IMR-90 (cell line): ENCODE results near the gene CAPN10. TPM values are rescaled to one million over a fixed set of nuclear protein-coding genes. Genes with fewer than 3 reads are reported as not detected.

ENCODE experiments used
- ATAC-seq: fragments of 200-7000 bp; cut with Tn5 transposase; 2 replicates; pipeline ENCODE4 v1.9.1; 2020; ENCODE audit warnings: low read depth, mild to moderate bottlenecking, moderate library complexity
- BruUV-seq: library from RNA; stranded (reverse); fragments of 400-500 nt; replicated peaks from 2 replicates; lab custom pipeline; 2021; lab: Mats Ljungman, UMichigan
- CTCF ChIA-PET: fragments of 300-600 bp; formaldehyde crosslinking; extraction: SDS; loops from one replicate; lab custom pipeline; 2021; ENCODE audit warnings: antibody characterized with exemption; lab: Yijun Ruan, JAX
- POLR2A ChIA-PET: fragments of 300-600 bp; sonication (Branson Sonifier 250); formaldehyde crosslinking; loops from one replicate; lab custom pipeline; 2022; ENCODE audit warnings: antibody characterized with exemption; ENCODE audit not compliant: unreplicated experiment; lab: Charles Lee
- DNase-seq: peaks from one replicate; pipeline ENCODE4 v3.0.0; 2013
- H2AFZ ChIP-seq: replicated peaks from 2 replicates; pipeline ENCODE3; 2013; ENCODE audit warnings: low read length, mild to moderate bottlenecking; ENCODE audit not compliant: poor library complexity
- H2AK5ac ChIP-seq: 2 replicates; pipeline ENCODE4 v1.6.1; 2013; ENCODE audit warnings: low read depth, low read length, inconsistent platforms
- H2AK9ac ChIP-seq: replicated peaks from 2 replicates; pipeline ENCODE3; 2013; ENCODE audit warnings: mild to moderate bottlenecking, low read depth, low read length, moderate library complexity; ENCODE audit not compliant: poor library complexity
- H2BK120ac ChIP-seq: 2 replicates; pipeline ENCODE4 v1.6.1; 2013; ENCODE audit warnings: low read depth, low read length, inconsistent platforms
- H2BK15ac ChIP-seq: 3 replicates; pipeline ENCODE4 v1.6.1; 2013; ENCODE audit warnings: low read depth, low read length, inconsistent platforms
- H2BK20ac ChIP-seq: 2 replicates; pipeline ENCODE4 v1.6.1; 2013; ENCODE audit warnings: low read depth, mild to moderate bottlenecking, inconsistent platforms, low read length, moderate library complexity
- H2BK5ac ChIP-seq: 2 replicates; pipeline ENCODE4 v1.6.1; 2013; ENCODE audit warnings: mild to moderate bottlenecking, low read depth, low read length, inconsistent platforms; ENCODE audit not compliant: poor library complexity, severe bottlenecking
- H3K14ac ChIP-seq: replicated peaks from 2 replicates; pipeline ENCODE4 v1.6.1; 2013; ENCODE audit warnings: low read depth, low read length, inconsistent platforms
- H3K18ac ChIP-seq: 2 replicates; pipeline ENCODE4 v1.6.1; 2013; ENCODE audit warnings: low read depth, low read length, control low read depth
- H3K23ac ChIP-seq: 2 replicates; pipeline ENCODE4 v1.6.1; 2013; ENCODE audit warnings: low read depth, low read length, inconsistent platforms
- H3K27ac ChIP-seq: 2 replicates; pipeline ENCODE4 v1.5.1; 2013; ENCODE audit warnings: mild to moderate bottlenecking, control low read depth, low read length; ENCODE audit not compliant: insufficient read depth
- H3K27me3 ChIP-seq: 2 replicates; pipeline ENCODE4 v1.6.1; 2013; ENCODE audit warnings: low read length; ENCODE audit not compliant: control insufficient read depth, insufficient read depth
- H3K36me3 ChIP-seq: 2 replicates; pipeline ENCODE4 v1.6.1; 2013; ENCODE audit warnings: low read length, mixed read lengths; ENCODE audit not compliant: control insufficient read depth, insufficient read depth
- H3K4ac ChIP-seq: 2 replicates; pipeline ENCODE4 v1.6.1; 2013; ENCODE audit warnings: low read depth, low read length, inconsistent platforms
- H3K4me1 ChIP-seq: 2 replicates; pipeline ENCODE4 v1.6.1; 2013; ENCODE audit warnings: low read length, mixed read lengths; ENCODE audit not compliant: control insufficient read depth, insufficient read depth
- H3K4me2 ChIP-seq: 2 replicates; pipeline ENCODE4 v1.6.1; 2013; ENCODE audit warnings: low read depth, mild to moderate bottlenecking, control low read depth, low read length, moderate library complexity
- H3K4me3 ChIP-seq: 2 replicates; pipeline ENCODE4 v1.5.1; 2013; ENCODE audit warnings: low read depth, mild to moderate bottlenecking, control low read depth, low read length, moderate library complexity; ENCODE audit not compliant: insufficient read depth
- H3K56ac ChIP-seq: 2 replicates; pipeline ENCODE4 v1.6.1; 2013; ENCODE audit warnings: low read length, inconsistent platforms; ENCODE audit not compliant: insufficient read depth; ENCODE audit errors: extremely low read depth
- H3K79me1 ChIP-seq, 2 experiments: 2 replicates each; pipeline ENCODE4 v1.6.1; 2013; ENCODE audit warnings: low read length in 2 of 2, inconsistent platforms in 1 of 2, low read depth in 1 of 2
- H3K9ac ChIP-seq: 2 replicates; pipeline ENCODE4 v1.6.1; 2013; ENCODE audit warnings: low read depth, low read length, control low read depth
- H3K9me1 ChIP-seq: 2 replicates; pipeline ENCODE4 v1.6.1; 2013; ENCODE audit warnings: low read length, inconsistent platforms; ENCODE audit not compliant: insufficient read depth
- H3K9me3 ChIP-seq: 2 replicates; pipeline ENCODE4 v1.6.1; 2013; ENCODE audit warnings: low read length; ENCODE audit not compliant: control insufficient read depth, insufficient read depth
- H4K20me1 ChIP-seq: 2 replicates; pipeline ENCODE4 v1.6.1; 2013; ENCODE audit warnings: low read length, inconsistent platforms; ENCODE audit not compliant: insufficient read depth
- H4K5ac ChIP-seq: 2 replicates; pipeline ENCODE4 v1.6.1; 2013; ENCODE audit warnings: mild to moderate bottlenecking, low read depth, low read length, control low read depth
- H4K8ac ChIP-seq, 2 experiments: 2 replicates each; pipeline ENCODE4 v1.6.1; 2013; ENCODE audit warnings: low read depth in 2 of 2, low read length in 2 of 2, control low read depth in 1 of 2, inconsistent platforms in 1 of 2
- H4K91ac ChIP-seq: 2 replicates; pipeline ENCODE4 v1.6.1; 2013; ENCODE audit warnings: low read depth, low read length, inconsistent platforms; ENCODE audit not compliant: insufficient read depth
- BHLHE40 ChIP-seq: fragments of 150-350 bp; IDR thresholded peaks from 2 replicates; pipeline ENCODE4 v1.6.1; 2016; ENCODE audit warnings: mild to moderate bottlenecking, low read depth, low read length
- CEBPB ChIP-seq: IDR thresholded peaks from 2 replicates; pipeline ENCODE4 v1.6.1; 2012; ENCODE audit warnings: low read depth, low read length, improper control_type of control experiment
- CHD1 ChIP-seq: IDR thresholded peaks from 2 replicates; pipeline ENCODE4 v1.6.1; 2012; ENCODE audit warnings: low read depth, low read length, improper control_type of control experiment
- CTCF ChIP-seq: conservative IDR thresholded peaks from 2 replicates; pipeline ENCODE4 v1.5.1; 2012; ENCODE audit warnings: mild to moderate bottlenecking, low read depth, low read length, improper control_type of control experiment
- ELK1 ChIP-seq: fragments of 150-350 bp; IDR thresholded peaks from 2 replicates; pipeline ENCODE4 v1.6.1; 2016; ENCODE audit warnings: low read depth, mild to moderate bottlenecking, low read length, moderate library complexity, borderline replicate concordance
- FOS ChIP-seq: fragments of 150-350 bp; IDR thresholded peaks from 2 replicates; pipeline ENCODE4 v1.6.1; 2016; ENCODE audit warnings: low read depth, low read length
- MAFK ChIP-seq: IDR thresholded peaks from 2 replicates; pipeline ENCODE4 v1.6.1; 2012; ENCODE audit warnings: low read depth, low read length, improper control_type of control experiment
- MAZ ChIP-seq: IDR thresholded peaks from 2 replicates; pipeline ENCODE4 v1.6.1; 2012; ENCODE audit warnings: low read depth, mild to moderate bottlenecking, low read length, improper control_type of control experiment, moderate library complexity, borderline replicate concordance
- MXI1 ChIP-seq: IDR thresholded peaks from 2 replicates; pipeline ENCODE4 v1.6.1; 2012; ENCODE audit warnings: low read depth, mild to moderate bottlenecking, low read length, moderate library complexity, borderline replicate concordance
- NFE2L2 ChIP-seq: fragments of 150-350 bp; IDR thresholded peaks from 2 replicates; pipeline ENCODE4 v1.6.1; 2016; ENCODE audit warnings: low read depth, mild to moderate bottlenecking, low read length
- POLR2A ChIP-seq: IDR thresholded peaks from 2 replicates; pipeline ENCODE4 v1.6.1; 2012; ENCODE audit warnings: mild to moderate bottlenecking, low read depth, low read length
- RAD21 ChIP-seq: IDR thresholded peaks from 2 replicates; pipeline ENCODE4 v1.6.1; 2012; ENCODE audit warnings: low read length, improper control_type of control experiment
- RCOR1 ChIP-seq: IDR thresholded peaks from 2 replicates; pipeline ENCODE4 v1.6.1; 2012; ENCODE audit warnings: mild to moderate bottlenecking, low read length, improper control_type of control experiment; ENCODE audit not compliant: insufficient replicate concordance
- RFX5 ChIP-seq: IDR thresholded peaks from 2 replicates; pipeline ENCODE4 v1.8.0; 2012; ENCODE audit warnings: low read depth, mild to moderate bottlenecking, low read length, moderate library complexity
- SMC3 ChIP-seq: fragments of 150-350 bp; IDR thresholded peaks from 2 replicates; pipeline ENCODE4 v1.6.1; 2016; ENCODE audit warnings: low read depth, mild to moderate bottlenecking, antibody characterized with exemption, low read length, moderate library complexity
- USF2 ChIP-seq: fragments of 150-350 bp; IDR thresholded peaks from 2 replicates; pipeline ENCODE4 v1.6.1; 2017; ENCODE audit warnings: mild to moderate bottlenecking, antibody characterized with exemption, low read length, low read depth
- WGBS, 2 experiments: methylation state at CpG; one replicate each; pipeline versions ENCODE4 v1.1.5 to v1.1.7; 2013; ENCODE audit warnings: missing lambda C conversion rate in 2 of 2; ENCODE audit not compliant: insufficient read length in 1 of 2; ENCODE audit errors: extremely low coverage in 2 of 2; 5-methylcytosine and 5-hydroxymethylcytosine counted together
- dilution Hi-C: fragments of 300-500 bp; cut with HindIII; formaldehyde crosslinking; loops from one replicate; pipeline ENCODE4 v1.14.3; 2018; ENCODE audit warnings: low sequenced_read_pairs; ENCODE audit not compliant: unreplicated experiment
- in situ Hi-C: fragments of 300-500 bp; cut with MboI; formaldehyde crosslinking; loops from 3 replicates; pipeline ENCODE4 v1.14.3; 2019; ENCODE audit warnings: low sequenced_read_pairs, inconsistent platforms, mixed read lengths
- intact Hi-C: fragments of 100-400 bp; cut with micrococcal nuclease; formaldehyde crosslinking; loops from 2 replicates; pipeline ENCODE4 v1.10.0; 2022
- polyA plus RNA-seq, 3 experiments: library from polyadenylated mRNA; depleted of rRNA; stranded (reverse); fragments of >200 nt; gene quantifications; 2 replicates each; pipeline ENCODE4 v1.2.3, GENCODE V29; 2012; ENCODE audit warnings: low replicate concordance in 1 of 3
- total RNA-seq: library from RNA; depleted of rRNA; stranded (reverse); fragments of >200 nt; gene quantifications from 2 replicates; pipeline ENCODE4 v1.2.3, GENCODE V29; 2012

Gene CAPN10
- total and polyA plus RNA-seq, 2 of the 4 experiments (the other 2 are of a cell fraction): 6.3 to 20.9 TPM

GRCh38 chr2:240590681-240591111 is 4.2 kb downstream of the CAPN10 start:
- ATAC-seq (no peak), DNase-seq (no peak)
- TF ChIP-seq POLR2A (no peak), MAZ (no peak), CEBPB (no peak), SMC3 (no peak), CHD1 (no peak), NFE2L2 (no peak), ELK1 (no peak), RCOR1 (no peak), MXI1 (no peak), USF2 (no peak), FOS (no peak), RAD21 (no peak), MAFK (no peak), CTCF (no peak), BHLHE40 (no peak), RFX5 (no peak)
- Histone ChIP-seq H4K8ac (no peak overlapping the region), H4K91ac (no peak overlapping the region), H2BK120ac (no peak overlapping the region), H3K79me1 (peaks cover 12 to 51% of the 10 kb centered on the region in 2 experiments), H3K36me3 (peaks cover 23% of the 10 kb centered on the region), H2BK20ac (no peak overlapping the region), H2AK5ac (no peak overlapping the region), H3K27me3 (no peaks in the 10 kb centered on the region), H3K9me1 (peaks cover 10% of the 10 kb centered on the region; the same call in 1 of the 2 replicates), H2BK15ac (no peak overlapping the region), H3K4me3 (no peak overlapping the region), H2BK5ac (no peak overlapping the region), H2AFZ (no peak overlapping the region), H4K5ac (no peak overlapping the region), H3K4ac (no peak overlapping the region), H3K18ac (no peak overlapping the region), H2AK9ac (no peak overlapping the region), H3K4me1 (peaks cover 7% of the 10 kb centered on the region; the same call in 1 of the 2 replicates), H3K14ac (no peak overlapping the region), H3K4me2 (no peak overlapping the region), H3K27ac (no peak overlapping the region), H3K9me3 (no peaks in the 10 kb centered on the region), H4K20me1 (peaks cover 10% of the 10 kb centered on the region), H3K9ac (no peak overlapping the region), H3K56ac (no peak overlapping the region), H3K23ac (no peak overlapping the region)
- in situ Hi-C loops (no loop called here), intact Hi-C loops (no loop called here), dilution Hi-C loops (no loop called here)
- no TSS peak for BruUV-seq
- 98% methylated on average over 13 of the region's 21 CpGs; no CpG with 5 or more reads in 1 of the 2 experiments for WGBS, 2 experiments
- POLR2A ChIA-PET: no interaction called here
- CTCF ChIA-PET: no interaction called here
